Measurements from ENCODE around the gene AMZ1. TPM values are rescaled to one million over a fixed set of nuclear protein-coding genes. Genes with fewer than 3 reads are reported as not detected.

Gene AMZ1
- under 1 TPM; 0.14 TPM for total RNA-seq

GRCh38 chr7:2687881-2688318 lies at the start of gene AMZ1:
AMZ1 (plus strand) TSS chr7:2688202; CDS start chr7:2700452, 12,250 bp downstream.
- ChIA-PET POLR2A (no interaction called here), CTCF (interaction anchor here (0.6 to 0.8 kb wide), 2 partner anchors 11 to 116 kb away, joined by 3 to 5 read pairs; no protein-coding TSS in a partner anchor)
- peaks cover 31% of the 10 kb centered on the region for H3K27me3 Mint-ChIP-seq
- ATAC-seq (no peak), DNase-seq (no peak)
- no peak within 1 kb of the TSS for H3K27ac Mint-ChIP-seq
- intact Hi-C loops (cut with DNase I, micrococcal nuclease) = no loop called here
- no peaks in the 10 kb centered on the region for H3K36me3 Mint-ChIP-seq (ENCODE audit: low read depth)
- peaks cover 8% of the 10 kb centered on the region for H3K4me1 Mint-ChIP-seq
- no peaks in the 10 kb centered on the region for H3K9me3 Mint-ChIP-seq (ENCODE audit: low read depth)
- H3K4me3 Mint-ChIP-seq = no peak within 1 kb of the TSS

GRCh38 chr7:2638224-2638991 lies 49.6 kb upstream of the AMZ1 start:
- no peaks in the 10 kb centered on the region for H3K9me3 Mint-ChIP-seq (ENCODE audit: low read depth)
- ATAC-seq (no peak), DNase-seq (no peak)
- intact Hi-C loops (cut with DNase I, micrococcal nuclease) = loop anchor here in 1 of 2 experiments (10.0 kb wide), 1 partner anchor 1594 kb away; the partner anchor contains the start of gene GPR146
- no peaks in the 10 kb centered on the region for H3K36me3 Mint-ChIP-seq (ENCODE audit: low read depth)
- ChIA-PET POLR2A (no interaction called here), CTCF (interaction anchor here (0.6 kb wide), 1 partner anchor 231 kb away, joined by 3 read pairs; no protein-coding TSS in a partner anchor)
- H3K4me3 Mint-ChIP-seq = no peak overlapping the region
- no peak overlapping the region for H3K27ac Mint-ChIP-seq
- peaks cover 7% of the 10 kb centered on the region for H3K4me1 Mint-ChIP-seq
- no peaks in the 10 kb centered on the region for H3K27me3 Mint-ChIP-seq

- CTCF ChIA-PET = no interaction called here
- Mint-ChIP-seq H3K27me3 (no peaks in the 10 kb centered on the region), H3K27ac (no peak overlapping the region), H3K4me3 (no peak overlapping the region), H3K36me3 (ENCODE audit: low read depth) (no peaks in the 10 kb centered on the region), H3K9me3 (ENCODE audit: low read depth) (no peaks in the 10 kb centered on the region), H3K4me1 (peaks cover under 1% of the 10 kb centered on the region)
- intact Hi-C loops (cut with DNase I, micrococcal nuclease) = loop anchor here in 1 of 2 experiments (10.0 kb wide), 1 partner anchor 1594 kb away; the partner anchor contains the start of gene GPR146
- POLR2A ChIA-PET = no interaction called here
- DNase-seq (no peak), ATAC-seq (no peak)
These were observed 48.8 kb upstream of the AMZ1 start for GRCh38 chr7:2639181-2639681.

GRCh38 chr7:2639695-2640481 lies 48.1 kb upstream of the AMZ1 start:
- no peak for DNase-seq
- Mint-ChIP-seq H3K4me1 (peaks cover 6% of the 10 kb centered on the region), H3K4me3 (no peak overlapping the region), H3K27ac (no peak overlapping the region), H3K9me3 (ENCODE audit: low read depth) (no peaks in the 10 kb centered on the region), H3K27me3 (no peaks in the 10 kb centered on the region), H3K36me3 (ENCODE audit: low read depth) (no peaks in the 10 kb centered on the region)
- ATAC-seq = no peak
- ChIA-PET POLR2A (no interaction called here), CTCF (no interaction called here)
- intact Hi-C loops (cut with DNase I, micrococcal nuclease) = loop anchor here in 1 of 2 experiments (10.0 kb wide), 1 partner anchor 1595 kb away; the partner anchor contains the start of gene GPR146

GRCh38 chr7:2640482-2640830 lies 47.5 kb upstream of the AMZ1 start:
- ChIA-PET POLR2A (no interaction called here), CTCF (no interaction called here)
- Mint-ChIP-seq H3K4me1 (peaks cover 12% of the 10 kb centered on the region), H3K36me3 (ENCODE audit: low read depth) (no peaks in the 10 kb centered on the region), H3K4me3 (no peak overlapping the region), H3K27me3 (no peaks in the 10 kb centered on the region), H3K9me3 (ENCODE audit: low read depth) (no peaks in the 10 kb centered on the region), H3K27ac (no peak overlapping the region)
- intact Hi-C loops (cut with DNase I, micrococcal nuclease) = no loop called here
- ATAC-seq (no peak), DNase-seq (no peak)

- DNase-seq (no peak), ATAC-seq (no peak)
- Mint-ChIP-seq H3K36me3 (ENCODE audit: low read depth) (no peaks in the 10 kb centered on the region), H3K27me3 (no peaks in the 10 kb centered on the region), H3K27ac (no peak overlapping the region), H3K4me1 (peaks cover 15% of the 10 kb centered on the region), H3K9me3 (ENCODE audit: low read depth) (no peaks in the 10 kb centered on the region), H3K4me3 (no peak overlapping the region)
- POLR2A ChIA-PET = no interaction called here
- CTCF ChIA-PET = no interaction called here
- intact Hi-C loops (cut with DNase I, micrococcal nuclease) = no loop called here
These were observed 47.1 kb upstream of the AMZ1 start for GRCh38 chr7:2640846-2641316.

GRCh38 chr7:2641406-2642393 lies 46.3 kb upstream of the AMZ1 start:
- intact Hi-C loops (cut with DNase I, micrococcal nuclease) = no loop called here
- no peaks in the 10 kb centered on the region for H3K27me3 Mint-ChIP-seq
- ChIA-PET POLR2A (no interaction called here), CTCF (no interaction called here)
- ATAC-seq (no peak), DNase-seq (peak; percentile 24)
- H3K36me3 Mint-ChIP-seq (ENCODE audit: low read depth) = no peaks in the 10 kb centered on the region
- no peaks in the 10 kb centered on the region for H3K9me3 Mint-ChIP-seq (ENCODE audit: low read depth)
- no peak overlapping the region for H3K27ac Mint-ChIP-seq
- H3K4me3 Mint-ChIP-seq = no peak overlapping the region
- peaks cover 15% of the 10 kb centered on the region for H3K4me1 Mint-ChIP-seq

GRCh38 chr7:2643386-2644219 lies 44.4 kb upstream of the AMZ1 start:
- H3K36me3 Mint-ChIP-seq (ENCODE audit: low read depth) = no peaks in the 10 kb centered on the region
- no peak overlapping the region for H3K4me3 Mint-ChIP-seq
- H3K27ac Mint-ChIP-seq = no peak overlapping the region
- H3K4me1 Mint-ChIP-seq = peaks cover 15% of the 10 kb centered on the region
- DNase-seq = no peak
- CTCF ChIA-PET = interaction anchor here (0.7 kb wide), 1 partner anchor 405 kb away, joined by 3 read pairs; no protein-coding TSS in a partner anchor
- POLR2A ChIA-PET = no interaction called here
- ATAC-seq = no peak
- H3K9me3 Mint-ChIP-seq (ENCODE audit: low read depth) = no peaks in the 10 kb centered on the region
- no peaks in the 10 kb centered on the region for H3K27me3 Mint-ChIP-seq
- intact Hi-C loops (cut with DNase I, micrococcal nuclease) = no loop called here

GRCh38 chr7:2644220-2644561 lies 43.8 kb upstream of the AMZ1 start:
- DNase-seq (no peak), ATAC-seq (no peak)
- intact Hi-C loops (cut with DNase I, micrococcal nuclease) = no loop called here
- Mint-ChIP-seq H3K36me3 (ENCODE audit: low read depth) (no peaks in the 10 kb centered on the region), H3K27ac (no peak overlapping the region), H3K9me3 (ENCODE audit: low read depth) (no peaks in the 10 kb centered on the region), H3K4me3 (no peak overlapping the region), H3K27me3 (no peaks in the 10 kb centered on the region), H3K4me1 (peaks cover 15% of the 10 kb centered on the region)
- CTCF ChIA-PET = interaction anchor here (0.6 to 1.9 kb wide), 4 partner anchors 10 to 531 kb away, joined by 3 to 5 read pairs (median 3); no protein-coding TSS in a partner anchor
- POLR2A ChIA-PET = no interaction called here

GRCh38 chr7:2644562-2645273 lies 43.3 kb upstream of the AMZ1 start:
- Mint-ChIP-seq H3K4me1 (peaks cover 15% of the 10 kb centered on the region), H3K4me3 (peak overlapping the region; percentile 21), H3K9me3 (ENCODE audit: low read depth) (no peaks in the 10 kb centered on the region), H3K27me3 (no peaks in the 10 kb centered on the region), H3K27ac (peak overlapping the region; percentile 58), H3K36me3 (ENCODE audit: low read depth) (no peaks in the 10 kb centered on the region)
- ChIA-PET CTCF (interaction anchor here (0.6 to 1.9 kb wide), 5 partner anchors 10 to 531 kb away, joined by 3 to 5 read pairs (median 3); no protein-coding TSS in a partner anchor), POLR2A (no interaction called here)
- DNase-seq = no peak
- intact Hi-C loops (cut with DNase I, micrococcal nuclease) = no loop called here
- peak; percentile 63 for ATAC-seq

All from activated CD4-positive, alpha-beta T cell treated with anti-CD3 and anti-CD28 coated beads for 36 hours (primary cell).